ENCODE measurements around the gene RPS6KL1. TPM values are rescaled to one million over a fixed set of nuclear protein-coding genes. Genes with fewer than 3 reads are reported as not detected.
A peak's percentile ranks its signal among the peaks of the same experiment; 100 is the strongest.
"Not testable (repeated sequence)": the region's sequence is repeated elsewhere in the genome, so short reads cannot be mapped to it uniquely, and the experiment has no call there.

RPS6KL1 gene
- total RNA-seq, 1 experiment from 2014 or later: 1.8 TPM

DNA sequence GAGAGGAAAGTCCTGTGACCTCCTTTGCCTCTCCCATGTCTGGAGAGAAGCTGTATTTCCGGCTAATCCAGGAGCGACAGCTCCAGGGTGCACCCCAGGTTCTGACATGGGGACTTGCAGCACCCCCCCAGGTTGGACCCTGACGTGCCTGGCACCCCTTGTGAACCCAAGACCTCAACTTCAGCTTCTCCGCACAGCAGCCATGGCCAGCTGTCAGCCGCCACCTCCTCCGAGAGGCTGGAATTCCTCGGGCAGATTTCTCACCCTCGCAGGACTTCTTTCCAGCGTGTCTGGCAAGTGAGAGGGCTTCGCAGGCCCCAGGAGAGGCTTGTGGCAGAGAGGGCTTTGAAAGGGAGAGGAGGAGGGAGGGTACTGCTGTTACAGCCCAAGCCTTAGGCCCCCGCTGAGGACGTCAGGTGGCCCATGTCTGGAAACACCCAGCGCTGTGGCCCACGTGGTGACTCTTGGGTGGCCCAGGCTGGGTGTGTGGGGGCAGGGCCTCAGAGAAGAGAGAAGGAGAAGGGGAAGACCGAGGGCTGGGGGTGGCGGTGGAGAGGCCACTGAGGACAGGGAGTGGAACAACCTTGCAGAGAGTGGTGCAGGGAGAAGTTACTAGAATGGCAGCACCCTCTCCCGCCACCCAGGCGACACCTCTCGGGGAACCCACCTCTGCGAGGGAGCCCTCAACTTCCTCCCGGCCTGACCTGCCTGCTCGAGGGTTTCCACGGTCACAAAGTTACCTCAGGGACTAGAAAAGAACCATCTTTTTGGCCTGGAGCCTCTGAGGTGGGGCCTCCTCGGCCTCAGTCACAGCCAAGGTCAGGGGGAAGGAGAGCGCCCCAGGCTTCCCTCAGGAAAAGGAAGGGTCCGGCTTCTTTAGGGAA lies 11.7 kb upstream of the RPS6KL1 start:
- no peaks in the 10 kb centered on the region for H3K36me3 ChIP-seq
- H3K27ac ChIP-seq: peak overlapping the region; percentile 89
- H3K4me3 ChIP-seq: peak overlapping the region; percentile 43
- H3K9me3 ChIP-seq (replicated peaks): no peaks in the 10 kb centered on the region
- peak; percentile 92 to 94 for DNase-seq
- peaks cover 42% of the 10 kb centered on the region for H3K4me1 ChIP-seq
- H3K27me3 ChIP-seq: no peaks in the 10 kb centered on the region

DNA sequence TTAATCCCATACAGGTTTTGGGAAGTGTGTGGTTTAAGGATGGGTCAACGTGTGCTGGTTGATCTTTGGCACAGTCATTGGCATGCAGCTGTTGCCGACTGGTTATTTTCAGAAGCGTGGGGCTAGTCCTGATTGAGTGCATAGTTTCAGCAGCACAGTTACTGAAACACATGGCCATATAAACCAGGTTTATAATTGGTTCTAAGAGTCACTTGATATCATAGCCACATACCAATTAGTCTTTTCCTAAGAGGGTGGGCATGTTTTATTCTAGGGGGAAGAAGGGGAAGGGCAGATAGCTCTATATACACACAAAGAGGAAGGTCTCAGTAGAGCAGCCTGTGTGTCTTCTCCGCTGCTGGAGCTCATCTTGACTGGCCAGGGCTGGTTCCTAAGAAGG lies 11.0 kb upstream of the RPS6KL1 start:
- Histone ChIP-seq H3K9me3 (replicated peaks) (no peaks in the 10 kb centered on the region), H3K27me3 (no peaks in the 10 kb centered on the region), H3K4me1 (peaks cover 39% of the 10 kb centered on the region), H3K4me3 (peak overlapping the region; percentile 43), H3K36me3 (no peaks in the 10 kb centered on the region), H3K27ac (peak overlapping the region; percentile 89)
- DNase-seq: peak; percentile 71 to 87

DNA sequence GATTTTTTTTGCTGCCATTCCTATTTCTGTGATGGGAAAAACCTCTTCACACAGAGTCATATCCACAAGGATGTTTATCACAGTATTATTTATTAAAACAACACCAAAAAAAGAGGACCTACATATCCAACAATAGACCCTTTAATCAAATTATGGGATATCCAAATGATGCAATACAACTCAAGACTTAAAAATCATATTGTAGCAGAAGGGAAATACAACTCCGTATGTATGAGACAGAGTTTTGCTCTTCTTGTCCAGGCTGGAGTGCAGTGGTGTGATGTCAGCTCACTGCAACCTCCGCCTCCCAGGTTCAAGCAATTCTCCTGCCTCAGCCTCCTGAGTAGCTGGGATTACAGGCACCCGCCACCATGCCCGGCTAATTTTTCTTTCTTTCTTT lies 9.9 kb upstream of the RPS6KL1 start:
- H3K4me3 ChIP-seq; H3K27ac ChIP-seq; H3K9me3 ChIP-seq (replicated peaks); H3K36me3 ChIP-seq; DNase-seq; H3K27me3 ChIP-seq: not testable (repeated sequence)
- peaks cover 37% of the 10 kb centered on the region for H3K4me1 ChIP-seq

DNA sequence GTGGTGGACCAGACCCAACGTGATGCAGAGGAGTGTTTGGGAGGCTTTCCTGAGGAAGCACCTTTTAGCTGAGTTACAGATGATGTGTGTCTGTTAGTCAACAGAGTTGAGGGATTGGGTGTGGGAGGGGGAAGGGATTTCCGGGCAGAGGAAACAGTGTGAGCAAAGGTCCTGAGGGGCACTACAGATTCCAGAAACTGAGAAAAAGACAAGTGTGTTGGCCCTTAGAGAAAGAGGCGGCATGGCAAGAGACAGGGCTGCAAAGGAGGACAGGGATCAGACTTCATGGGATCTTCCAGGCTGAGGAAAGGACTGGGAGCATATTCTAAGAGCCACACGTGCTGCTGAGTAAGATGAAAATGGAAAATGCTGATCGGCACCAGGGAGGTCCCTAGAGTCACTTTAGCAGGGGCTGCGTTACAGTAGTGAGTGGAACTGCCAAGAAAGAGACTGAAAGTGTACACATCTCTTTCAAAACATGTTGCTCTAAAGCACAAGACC lies 9.4 kb upstream of the RPS6KL1 start:
- peaks cover 37% of the 10 kb centered on the region for H3K4me1 ChIP-seq
- no peaks in the 10 kb centered on the region for H3K36me3 ChIP-seq
- H3K4me3 ChIP-seq: no peak overlapping the region
- no peak overlapping the region for H3K27ac ChIP-seq
- no peak for DNase-seq
- no peaks in the 10 kb centered on the region for H3K9me3 ChIP-seq (replicated peaks)
- no peaks in the 10 kb centered on the region for H3K27me3 ChIP-seq

DNA sequence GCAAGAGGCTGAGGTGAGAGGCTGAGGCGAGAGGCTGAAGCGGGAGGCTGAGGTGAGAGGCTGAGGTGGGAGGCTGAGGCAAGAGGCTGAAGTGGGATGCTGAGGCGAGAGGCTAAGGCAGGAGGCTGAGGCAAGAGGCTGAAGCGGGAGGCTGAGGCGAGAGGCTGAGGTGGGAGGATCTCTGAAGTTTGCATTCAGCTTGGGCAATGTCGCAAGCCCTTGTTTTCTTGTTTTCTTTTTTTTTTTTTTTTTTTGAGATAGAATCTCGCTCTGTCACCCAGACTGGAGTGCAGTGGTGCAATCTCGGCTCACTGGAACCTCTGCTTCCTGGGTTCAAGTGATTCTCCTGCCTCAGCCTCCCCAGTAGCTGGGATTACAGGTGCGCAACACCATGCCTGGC lies 8.7 kb upstream of the RPS6KL1 start:
- H3K4me3 ChIP-seq; DNase-seq; H3K27me3 ChIP-seq; H3K36me3 ChIP-seq; H3K27ac ChIP-seq; H3K9me3 ChIP-seq (replicated peaks): not testable (repeated sequence)
- H3K4me1 ChIP-seq: peaks cover 37% of the 10 kb centered on the region

DNA sequence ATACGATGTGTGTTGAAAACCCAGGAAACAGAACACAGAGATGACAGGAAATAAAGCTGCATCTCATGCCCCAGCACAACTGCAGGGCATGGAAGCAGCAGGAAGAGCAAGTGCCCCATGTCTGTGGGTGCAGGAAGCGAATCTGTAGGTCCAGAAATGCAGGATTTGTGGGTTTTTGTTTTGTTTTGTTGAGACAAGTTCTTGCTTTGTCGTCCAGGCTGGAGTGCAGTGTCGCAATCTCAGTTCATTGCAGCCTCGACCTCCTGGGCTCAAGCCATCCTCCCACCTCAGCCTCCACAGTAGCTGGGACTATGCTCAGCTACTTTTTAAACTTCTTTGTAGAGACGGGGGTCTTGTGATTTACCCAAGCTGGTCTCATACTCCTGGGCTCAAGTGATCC lies 6.2 kb upstream of the RPS6KL1 start:
- no peak overlapping the region for H3K27ac ChIP-seq
- H3K4me3 ChIP-seq: no peak overlapping the region
- H3K36me3 ChIP-seq: no peaks in the 10 kb centered on the region
- no peaks in the 10 kb centered on the region; the same call in 1 of the 2 replicates for H3K9me3 ChIP-seq (replicated peaks)
- H3K4me1 ChIP-seq: peaks cover 25% of the 10 kb centered on the region
- DNase-seq: no peak
- H3K27me3 ChIP-seq: no peaks in the 10 kb centered on the region

DNA sequence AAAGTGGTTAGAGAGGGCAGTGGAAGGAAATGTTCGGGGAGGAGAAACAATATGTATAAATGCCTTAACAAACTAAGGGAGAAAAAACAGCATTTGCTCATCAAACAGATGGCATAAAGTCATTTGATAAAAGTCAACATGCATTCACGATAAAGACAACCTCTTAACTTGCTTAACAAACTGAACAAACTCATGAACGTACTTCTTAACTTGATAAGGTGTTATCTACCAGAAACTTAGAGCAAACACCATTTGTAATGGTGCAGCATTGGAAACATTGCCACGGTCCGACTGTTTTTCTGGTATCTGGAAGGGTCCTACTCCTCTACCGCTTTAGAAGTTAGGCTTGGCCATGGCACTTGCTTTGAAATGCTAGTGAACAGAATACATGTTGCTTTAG lies 4.2 kb upstream of the RPS6KL1 start:
- Histone ChIP-seq H3K4me3 (no peak overlapping the region), H3K4me1 (peaks cover 6% of the 10 kb centered on the region), H3K9me3 (replicated peaks) (no peaks in the 10 kb centered on the region; the same call in 1 of the 2 replicates), H3K27me3 (no peaks in the 10 kb centered on the region), H3K27ac (no peak overlapping the region), H3K36me3 (no peaks in the 10 kb centered on the region)
- no peak for DNase-seq

DNA sequence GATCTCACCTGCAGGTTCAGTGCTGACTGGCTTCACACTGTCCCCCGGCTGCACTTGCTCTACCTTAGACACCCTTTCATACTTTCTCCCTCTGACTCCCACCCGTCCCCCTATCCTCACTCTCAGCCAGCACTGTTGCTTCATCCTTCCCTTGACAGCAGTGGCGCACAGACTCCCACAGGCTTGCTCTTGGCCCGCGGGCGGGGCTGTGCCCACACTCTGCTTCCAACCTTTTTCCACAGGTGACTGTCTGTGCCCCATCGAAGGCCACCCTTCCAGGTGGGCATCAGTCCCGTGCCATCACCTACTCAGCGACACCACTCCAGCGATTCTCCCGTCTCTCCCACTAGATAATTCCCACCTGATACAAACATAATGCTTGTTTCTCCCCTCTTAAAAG lies 1.0 kb upstream of the RPS6KL1 start:
- no peak overlapping the region for H3K27ac ChIP-seq
- no peak for DNase-seq

DNA sequence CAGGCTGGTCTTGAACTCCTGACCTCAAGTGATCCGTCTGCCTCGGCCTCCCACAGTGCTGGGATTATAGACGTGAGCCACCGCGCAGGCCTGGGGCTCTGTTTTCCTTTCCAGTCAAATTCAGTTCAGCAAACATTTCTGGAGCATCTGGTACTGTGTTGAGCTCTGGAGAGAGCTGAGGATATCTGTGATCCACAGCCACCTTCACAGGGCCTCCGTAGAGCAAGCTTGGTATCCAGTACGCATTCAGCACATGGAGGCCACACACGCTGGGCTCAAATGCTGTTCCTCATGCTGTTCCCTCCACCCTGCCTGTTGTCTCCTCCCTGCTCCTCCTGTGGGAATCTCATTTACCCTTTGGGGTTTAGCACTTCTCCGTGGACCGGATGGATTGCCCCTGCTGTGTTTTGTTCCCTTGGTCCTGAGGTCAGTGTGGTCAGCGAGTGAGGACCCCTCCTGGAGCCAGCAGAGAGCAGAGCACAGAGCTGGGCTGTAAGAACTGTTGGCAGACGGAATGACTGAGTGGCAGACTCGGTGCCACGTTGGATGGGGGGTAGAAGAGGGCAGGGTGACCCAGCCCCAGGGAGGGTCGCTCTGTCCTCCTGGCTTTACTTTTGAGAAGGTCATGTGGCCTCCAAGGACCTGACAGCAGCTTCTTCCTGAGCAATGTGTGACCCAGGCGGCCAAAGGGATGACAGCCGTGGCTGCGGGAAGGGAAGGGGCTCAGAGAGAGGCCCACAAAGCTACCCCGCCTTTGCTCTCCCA lies 891 bp downstream of the RPS6KL1 start:
- Histone ChIP-seq H3K4me3 (peak overlapping the region; percentile 55), H3K4me1 (peaks cover 3% of the 10 kb centered on the region; the same call in 1 of the 2 replicates), H3K36me3 (no peaks in the 10 kb centered on the region), H3K9me3 (replicated peaks) (no peaks in the 10 kb centered on the region; the same call in 1 of the 2 replicates), H3K27me3 (no peaks in the 10 kb centered on the region), H3K27ac (no peak overlapping the region)
- no peak for DNase-seq

More for the DNA sequence above, 1.0 kb upstream of the RPS6KL1 start:
- Histone ChIP-seq H3K4me1 (no peaks in the 10 kb centered on the region), H3K4me3 (no peak overlapping the region), H3K27me3 (no peaks in the 10 kb centered on the region), H3K36me3 (no peaks in the 10 kb centered on the region), H3K9me3 (replicated peaks) (no peaks in the 10 kb centered on the region; the same call in 1 of the 2 replicates)

DNA sequence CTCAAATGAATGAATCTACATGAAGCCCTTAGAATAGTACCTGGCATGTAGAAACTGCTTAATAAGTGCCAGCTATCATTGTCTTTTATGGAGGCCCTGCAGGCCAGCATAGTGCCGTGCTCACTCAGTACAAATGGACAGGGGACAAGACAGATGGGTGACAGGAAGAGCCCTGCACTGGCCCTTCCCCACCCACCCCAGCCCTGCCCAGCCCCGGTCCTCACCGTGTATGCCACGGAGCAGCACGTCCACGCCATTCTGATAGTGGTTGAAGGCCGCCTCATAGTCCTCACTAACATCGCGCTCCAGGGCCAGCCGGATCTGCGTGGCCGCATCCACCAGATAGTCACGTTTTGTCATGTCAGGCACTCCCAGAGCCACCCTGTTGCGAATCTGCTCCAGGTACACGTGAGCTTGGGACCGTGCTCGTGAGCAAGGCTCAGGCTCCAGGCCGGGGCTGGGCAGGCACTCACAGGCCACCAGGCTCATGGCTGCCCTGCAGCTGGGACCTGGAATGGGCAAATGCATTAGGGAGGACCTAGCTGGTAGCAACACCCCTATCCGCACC lies 1.9 kb downstream of the RPS6KL1 start:
- H3K9me3 ChIP-seq (replicated peaks): no peaks in the 10 kb centered on the region; the same call in 1 of the 2 replicates
- no peak overlapping the region for H3K27ac ChIP-seq
- H3K4me3 ChIP-seq: no peak overlapping the region
- no peaks in the 10 kb centered on the region for H3K27me3 ChIP-seq
- H3K36me3 ChIP-seq: no peaks in the 10 kb centered on the region
- DNase-seq: no peak
- H3K4me1 ChIP-seq: peaks cover 3% of the 10 kb centered on the region; the same call in 1 of the 2 replicates

DNA sequence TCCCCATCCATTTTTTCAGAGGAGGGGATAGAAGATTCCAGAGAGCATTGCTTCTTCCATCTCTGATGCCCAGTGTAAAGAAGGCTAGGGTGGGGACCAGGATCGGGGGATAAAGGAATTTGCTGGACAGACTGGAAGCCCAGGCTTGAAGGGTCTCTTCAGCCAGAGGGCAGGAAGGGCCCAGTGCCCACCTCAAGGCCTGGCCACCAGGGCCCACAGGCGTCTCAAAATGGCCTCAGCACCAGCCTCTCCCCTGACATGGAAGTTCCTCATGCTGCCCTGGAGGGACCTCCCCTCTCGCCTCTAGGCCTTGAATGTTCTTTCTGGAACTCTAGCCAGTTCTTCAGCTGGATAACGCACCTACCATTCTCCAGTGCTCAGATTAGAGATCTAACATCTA lies 2.8 kb downstream of the RPS6KL1 start:
- Histone ChIP-seq H3K9me3 (replicated peaks) (no peaks in the 10 kb centered on the region; the same call in 1 of the 2 replicates), H3K27ac (no peak overlapping the region), H3K4me3 (no peak overlapping the region), H3K4me1 (peaks cover 3% of the 10 kb centered on the region; the same call in 1 of the 2 replicates), H3K27me3 (no peaks in the 10 kb centered on the region), H3K36me3 (no peaks in the 10 kb centered on the region)
- DNase-seq: no peak

DNA sequence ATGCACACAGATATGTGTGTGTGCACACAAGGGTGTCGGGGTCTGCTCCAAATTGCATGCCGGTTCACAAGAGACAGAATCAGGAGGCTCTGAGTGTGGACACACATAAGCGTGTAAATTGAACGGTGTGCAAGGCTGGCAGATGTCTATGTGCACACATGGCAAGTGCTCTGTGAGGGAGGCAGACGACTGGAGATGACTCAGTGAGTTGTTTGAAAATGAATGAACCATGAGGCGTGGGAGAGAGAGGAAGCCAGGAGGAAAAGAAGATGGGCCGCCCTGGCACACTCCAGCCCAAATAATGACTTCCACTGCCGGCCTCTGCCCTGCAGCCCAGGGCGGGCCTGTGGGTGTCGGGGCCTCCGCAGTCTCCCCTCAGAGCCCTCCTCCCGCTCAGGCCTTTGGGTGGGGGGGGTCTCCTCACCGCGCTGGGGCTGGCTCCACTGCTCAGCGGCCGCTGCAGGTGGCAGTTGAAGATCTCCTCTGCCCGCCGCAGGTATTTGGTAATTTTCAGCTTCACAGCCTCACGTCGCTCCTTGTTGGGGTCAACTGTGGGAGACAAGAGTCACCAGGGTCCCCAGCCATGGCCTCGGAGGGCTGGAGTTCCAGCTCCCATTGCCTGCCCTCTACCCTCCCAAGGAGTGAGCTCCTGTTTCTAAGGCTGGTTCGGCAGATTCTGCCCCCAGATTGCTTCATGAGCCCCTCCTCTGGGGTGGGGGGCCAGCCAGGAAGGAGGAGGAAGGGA lies 3.5 kb downstream of the RPS6KL1 start:
- H3K27me3 ChIP-seq: no peaks in the 10 kb centered on the region
- no peak overlapping the region for H3K4me3 ChIP-seq
- H3K9me3 ChIP-seq (replicated peaks): no peaks in the 10 kb centered on the region; the same call in 1 of the 2 replicates
- no peaks in the 10 kb centered on the region for H3K36me3 ChIP-seq
- no peak for DNase-seq
- H3K4me1 ChIP-seq: peaks cover 3% of the 10 kb centered on the region; the same call in 1 of the 2 replicates
- no peak overlapping the region for H3K27ac ChIP-seq

DNA sequence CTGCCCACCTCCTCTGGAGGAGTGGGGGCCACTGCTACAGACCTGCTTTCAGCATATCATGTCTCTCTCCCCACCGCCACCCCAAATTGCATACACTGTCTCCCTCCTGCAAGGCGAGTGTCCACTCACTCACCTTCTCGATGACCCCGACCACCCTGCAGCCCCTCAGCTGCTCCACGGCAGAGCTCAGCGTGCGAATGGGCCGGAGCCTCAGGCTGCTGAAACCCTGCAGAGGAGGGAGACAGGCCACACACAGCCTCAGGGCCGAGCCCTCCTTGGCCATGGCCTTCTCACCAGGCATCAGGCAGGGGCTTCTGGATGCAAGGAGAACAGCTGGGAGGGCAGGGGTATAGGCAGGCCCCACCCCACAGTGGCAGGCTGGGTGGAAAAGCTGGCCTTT lies 4.7 kb downstream of the RPS6KL1 start:
- H3K9me3 ChIP-seq (replicated peaks): no peaks in the 10 kb centered on the region
- no peaks in the 10 kb centered on the region for H3K36me3 ChIP-seq
- H3K27ac ChIP-seq: no peak overlapping the region
- H3K27me3 ChIP-seq: no peaks in the 10 kb centered on the region
- no peak overlapping the region for H3K4me3 ChIP-seq
- DNase-seq: no peak
- H3K4me1 ChIP-seq: peaks cover 8% of the 10 kb centered on the region; the same call in 1 of the 2 replicates

DNA sequence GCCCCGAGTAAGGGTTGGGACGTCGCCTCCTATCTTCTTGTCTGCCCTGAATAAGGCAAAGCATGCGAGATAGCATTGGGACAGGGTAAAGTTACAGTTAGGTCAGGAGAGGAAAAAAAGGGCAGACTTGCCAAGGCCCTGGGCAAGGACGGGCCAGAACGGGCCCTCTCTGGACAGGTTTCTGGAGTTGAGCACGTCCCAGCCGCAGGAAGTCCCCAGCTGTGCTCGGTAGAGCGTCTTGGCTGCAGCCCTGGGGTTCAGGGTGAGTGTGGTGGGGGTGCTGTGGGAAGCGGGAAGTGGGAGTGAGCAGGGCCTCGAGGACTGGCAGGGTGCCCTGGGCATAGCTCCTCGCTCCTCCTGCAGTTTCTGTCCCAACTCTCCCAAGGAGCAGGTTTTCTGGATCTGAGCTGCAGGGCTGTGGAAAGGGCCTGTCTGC lies 5.4 kb downstream of the RPS6KL1 start:
- Histone ChIP-seq H3K9me3 (replicated peaks) (no peaks in the 10 kb centered on the region), H3K27me3 (no peaks in the 10 kb centered on the region), H3K36me3 (no peaks in the 10 kb centered on the region), H3K4me3 (no peak overlapping the region), H3K27ac (no peak overlapping the region), H3K4me1 (peaks cover 8% of the 10 kb centered on the region; the same call in 1 of the 2 replicates)
- no peak for DNase-seq
